ENCODE measurements around the gene MYH14. TPM values are rescaled to one million over a fixed set of nuclear protein-coding genes. Genes with fewer than 3 reads are reported as not detected.

MYH14 gene
- total RNA-seq, 1 donor from 2014 or later: 96.0 TPM

DNA sequence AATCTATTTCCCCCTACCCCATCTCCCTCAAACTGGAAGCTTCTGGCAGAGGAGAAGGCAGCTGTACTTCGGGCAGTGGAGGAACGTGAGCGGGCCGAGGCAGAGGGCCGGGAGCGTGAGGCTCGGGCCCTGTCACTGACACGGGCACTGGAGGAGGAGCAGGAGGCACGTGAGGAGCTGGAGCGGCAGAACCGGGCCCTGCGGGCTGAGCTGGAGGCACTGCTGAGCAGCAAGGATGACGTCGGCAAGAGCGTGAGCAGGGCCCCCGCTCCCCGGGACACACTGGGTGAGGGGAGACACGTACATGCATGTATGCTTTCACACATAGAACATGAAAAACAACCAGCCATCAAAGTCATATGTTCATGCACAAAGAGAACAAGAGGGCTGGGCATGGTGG is 83.0 kb downstream of the MYH14 start:
- no peaks in the 10 kb centered on the region for H3K36me3 ChIP-seq (ENCODE audit: control insufficient read depth, insufficient read depth, low read length)
- no peak overlapping the region for H3K4me3 ChIP-seq (ENCODE audit: low read depth, low read length)
- TF ChIP-seq, protein P1, sequence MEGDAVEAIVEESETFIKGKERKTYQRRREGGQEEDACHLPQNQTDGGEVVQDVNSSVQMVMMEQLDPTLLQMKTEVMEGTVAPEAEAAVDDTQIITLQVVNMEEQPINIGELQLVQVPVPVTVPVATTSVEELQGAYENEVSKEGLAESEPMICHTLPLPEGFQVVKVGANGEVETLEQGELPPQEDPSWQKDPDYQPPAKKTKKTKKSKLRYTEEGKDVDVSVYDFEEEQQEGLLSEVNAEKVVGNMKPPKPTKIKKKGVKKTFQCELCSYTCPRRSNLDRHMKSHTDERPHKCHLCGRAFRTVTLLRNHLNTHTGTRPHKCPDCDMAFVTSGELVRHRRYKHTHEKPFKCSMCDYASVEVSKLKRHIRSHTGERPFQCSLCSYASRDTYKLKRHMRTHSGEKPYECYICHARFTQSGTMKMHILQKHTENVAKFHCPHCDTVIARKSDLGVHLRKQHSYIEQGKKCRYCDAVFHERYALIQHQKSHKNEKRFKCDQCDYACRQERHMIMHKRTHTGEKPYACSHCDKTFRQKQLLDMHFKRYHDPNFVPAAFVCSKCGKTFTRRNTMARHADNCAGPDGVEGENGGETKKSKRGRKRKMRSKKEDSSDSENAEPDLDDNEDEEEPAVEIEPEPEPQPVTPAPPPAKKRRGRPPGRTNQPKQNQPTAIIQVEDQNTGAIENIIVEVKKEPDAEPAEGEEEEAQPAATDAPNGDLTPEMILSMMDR (IDR thresholded peaks at IDR 0.05; ENCODE audit: insufficient read depth, low read length, poor library complexity, severe bottlenecking): no peak
- H3K27me3 ChIP-seq (ENCODE audit: control insufficient read depth, insufficient read depth, low read length): no peaks in the 10 kb centered on the region
- DNase-seq (ENCODE audit: low read depth): no peak

DNA sequence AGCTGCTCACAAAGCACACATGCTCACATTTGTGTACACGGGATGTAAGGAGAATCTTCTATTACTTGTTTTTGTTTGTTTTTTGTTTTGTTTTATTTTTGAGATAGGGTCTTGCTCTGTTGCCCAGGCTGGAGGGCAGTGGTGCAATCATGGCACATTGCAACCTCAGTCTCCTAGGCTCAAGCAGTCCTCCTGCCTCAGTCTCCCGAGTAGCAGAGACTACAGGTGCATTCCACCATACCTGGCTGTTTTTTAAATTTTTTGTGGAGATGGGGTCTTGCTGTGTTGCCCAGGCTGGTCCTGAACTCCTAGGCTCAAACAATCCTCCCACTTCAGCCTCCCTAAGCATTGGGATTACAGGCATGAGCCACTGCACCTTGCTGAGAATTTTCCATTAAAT is 83.9 kb downstream of the MYH14 start:
- Histone ChIP-seq H3K27me3 (ENCODE audit: control insufficient read depth, insufficient read depth, low read length) (no peaks in the 10 kb centered on the region), H3K4me3 (ENCODE audit: low read depth, low read length) (no peak overlapping the region), H3K36me3 (ENCODE audit: control insufficient read depth, insufficient read depth, low read length) (no peaks in the 10 kb centered on the region)
- TF ChIP-seq, protein P1 (IDR thresholded peaks at IDR 0.05; ENCODE audit: insufficient read depth, low read length, poor library complexity, severe bottlenecking): no peak
- no peak for DNase-seq (ENCODE audit: low read depth)

DNA sequence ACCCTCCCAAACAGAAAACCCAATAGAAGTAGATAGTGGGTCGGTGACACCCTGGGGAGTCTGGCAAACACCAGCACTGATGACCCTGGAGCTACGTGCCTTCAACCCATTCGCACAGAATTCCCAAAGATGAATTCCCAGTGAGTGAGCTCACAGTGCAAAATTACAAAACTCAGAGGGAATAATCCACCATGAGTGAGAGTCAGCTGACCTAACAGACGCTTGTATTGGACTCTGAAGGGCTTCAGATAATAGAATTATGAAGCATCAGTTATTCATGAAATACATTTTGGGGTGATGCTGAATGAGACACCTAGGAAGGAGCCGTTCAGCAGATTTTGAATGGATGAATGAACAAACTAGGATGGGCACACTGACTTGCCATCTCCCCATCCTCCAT is 85.5 kb downstream of the MYH14 start:
- Histone ChIP-seq H3K4me3 (ENCODE audit: low read depth, low read length) (no peak overlapping the region), H3K27me3 (ENCODE audit: control insufficient read depth, insufficient read depth, low read length) (no peaks in the 10 kb centered on the region), H3K36me3 (ENCODE audit: control insufficient read depth, insufficient read depth, low read length) (no peaks in the 10 kb centered on the region)
- TF ChIP-seq, protein P1 (IDR thresholded peaks at IDR 0.05; ENCODE audit: insufficient read depth, low read length, poor library complexity, severe bottlenecking): no peak
- no peak for DNase-seq (ENCODE audit: low read depth)

DNA sequence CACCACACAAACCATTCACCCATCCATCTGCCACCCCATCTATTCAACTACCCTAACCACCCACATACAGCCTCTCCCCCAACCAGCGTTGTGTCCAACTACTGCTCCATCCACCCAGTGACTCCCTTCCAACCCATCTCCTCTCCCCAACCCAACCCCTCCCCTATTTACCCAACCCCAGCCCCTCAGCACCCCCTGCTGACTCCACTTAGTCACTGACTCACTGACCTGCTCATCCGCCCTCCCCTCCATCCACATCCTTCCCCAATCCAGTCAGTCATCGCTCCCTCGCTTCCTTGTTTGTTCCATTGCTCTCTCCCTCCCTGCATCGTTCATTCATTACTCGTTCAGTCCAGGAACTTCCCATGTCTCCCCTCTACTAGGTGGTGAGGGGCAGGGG is 86.6 kb downstream of the MYH14 start:
- Histone ChIP-seq H3K27me3 (ENCODE audit: control insufficient read depth, insufficient read depth, low read length) (no peaks in the 10 kb centered on the region), H3K4me3 (ENCODE audit: low read depth, low read length) (no peak overlapping the region), H3K36me3 (ENCODE audit: control insufficient read depth, insufficient read depth, low read length) (no peaks in the 10 kb centered on the region)
- TF ChIP-seq, protein P1 (IDR thresholded peaks at IDR 0.05; ENCODE audit: insufficient read depth, low read length, poor library complexity, severe bottlenecking): no peak
- DNase-seq (ENCODE audit: low read depth): no peak

DNA sequence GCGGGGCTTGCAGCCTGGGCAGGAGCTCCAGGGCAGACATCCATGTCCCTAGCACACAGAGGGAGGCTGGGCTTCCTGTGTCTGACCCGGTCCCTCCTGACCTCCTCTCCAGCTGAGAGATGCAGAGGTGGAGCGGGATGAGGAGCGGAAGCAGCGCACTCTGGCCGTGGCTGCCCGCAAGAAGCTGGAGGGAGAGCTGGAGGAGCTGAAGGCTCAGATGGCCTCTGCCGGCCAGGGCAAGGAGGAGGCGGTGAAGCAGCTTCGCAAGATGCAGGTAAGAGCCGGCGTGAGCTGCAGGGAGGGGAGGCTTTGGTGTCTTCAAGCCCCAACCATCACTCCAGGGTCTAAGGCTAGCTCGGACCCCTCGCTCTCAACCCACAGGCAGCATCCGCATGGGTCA is 87.4 kb downstream of the MYH14 start:
- Histone ChIP-seq H3K36me3 (ENCODE audit: control insufficient read depth, insufficient read depth, low read length) (no peaks in the 10 kb centered on the region), H3K4me3 (ENCODE audit: low read depth, low read length) (no peak overlapping the region), H3K27me3 (ENCODE audit: control insufficient read depth, insufficient read depth, low read length) (no peaks in the 10 kb centered on the region)
- no peak for DNase-seq (ENCODE audit: low read depth)
- TF ChIP-seq, protein P1 (IDR thresholded peaks at IDR 0.05; ENCODE audit: insufficient read depth, low read length, poor library complexity, severe bottlenecking): no peak

DNA sequence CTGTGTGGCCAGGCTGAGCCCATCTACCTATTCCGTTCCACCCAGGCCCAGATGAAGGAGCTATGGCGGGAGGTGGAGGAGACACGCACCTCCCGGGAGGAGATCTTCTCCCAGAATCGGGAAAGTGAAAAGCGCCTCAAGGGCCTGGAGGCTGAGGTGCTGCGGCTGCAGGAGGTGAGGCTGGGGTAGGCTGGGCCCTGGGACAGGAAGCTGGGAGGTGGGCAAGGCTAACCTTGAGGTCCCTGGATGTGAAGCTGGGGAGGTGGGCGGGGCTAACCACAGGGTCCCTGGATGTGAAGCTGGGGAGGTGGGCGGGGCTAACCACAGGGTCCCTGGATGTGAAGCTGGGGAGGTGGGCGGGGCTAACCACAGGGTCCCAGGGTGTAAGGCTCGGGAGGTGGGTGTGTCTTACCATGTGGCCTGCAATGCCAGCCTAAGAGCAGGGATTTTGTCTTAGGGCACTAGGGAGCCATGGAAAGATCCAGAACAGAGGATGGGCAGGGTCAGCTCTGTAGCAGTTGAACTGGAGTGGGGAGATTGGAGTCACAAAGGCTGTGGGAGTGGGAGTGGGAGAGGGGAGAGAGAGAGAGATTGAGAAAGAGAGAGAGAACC is 88.9 kb downstream of the MYH14 start:
- Histone ChIP-seq H3K36me3 (ENCODE audit: control insufficient read depth, insufficient read depth, low read length) (no peaks in the 10 kb centered on the region), H3K27me3 (ENCODE audit: control insufficient read depth, insufficient read depth, low read length) (no peaks in the 10 kb centered on the region), H3K4me3 (ENCODE audit: low read depth, low read length) (no peak overlapping the region)
- DNase-seq (ENCODE audit: low read depth): no peak
- TF ChIP-seq, protein P1 (IDR thresholded peaks at IDR 0.05; ENCODE audit: insufficient read depth, low read length, poor library complexity, severe bottlenecking): no peak

All from kidney epithelial cell (primary cell).